ENCODE results near the gene CCNA1. TPM values are rescaled to one million over a fixed set of nuclear protein-coding genes. Genes with fewer than 3 reads are reported as not detected.

The CCNA1 gene
- total and polyA plus RNA-seq, 2 of the 13 experiments (the other 11 are each of a cell fraction or from before 2014, with no cell fraction given): not detected

DNA sequence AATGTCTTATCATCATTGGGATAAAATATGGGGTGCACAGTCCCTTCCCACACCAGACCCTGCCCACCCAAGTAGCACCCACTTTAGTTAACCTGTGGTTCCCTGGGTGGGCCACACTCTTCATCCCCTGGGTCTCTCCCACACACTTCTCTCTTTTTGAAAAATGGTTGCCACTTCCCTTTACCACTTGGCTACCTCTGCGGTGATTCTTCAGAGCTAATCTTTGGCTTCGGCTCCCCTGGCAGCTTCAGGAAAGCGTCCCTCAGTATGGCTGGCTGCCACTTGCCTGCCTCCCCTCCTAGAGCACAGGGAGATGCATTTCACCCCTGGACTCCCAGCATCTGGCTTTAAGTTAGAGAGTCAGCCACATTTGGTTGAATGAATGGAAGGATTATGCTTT, 18.2 kb downstream of the CCNA1 start:
- POLR2A ChIA-PET: no interaction called here
- no peak overlapping the region for H3K27ac ChIP-seq (ENCODE audit: extremely low read length, insufficient read depth, low read length)

DNA sequence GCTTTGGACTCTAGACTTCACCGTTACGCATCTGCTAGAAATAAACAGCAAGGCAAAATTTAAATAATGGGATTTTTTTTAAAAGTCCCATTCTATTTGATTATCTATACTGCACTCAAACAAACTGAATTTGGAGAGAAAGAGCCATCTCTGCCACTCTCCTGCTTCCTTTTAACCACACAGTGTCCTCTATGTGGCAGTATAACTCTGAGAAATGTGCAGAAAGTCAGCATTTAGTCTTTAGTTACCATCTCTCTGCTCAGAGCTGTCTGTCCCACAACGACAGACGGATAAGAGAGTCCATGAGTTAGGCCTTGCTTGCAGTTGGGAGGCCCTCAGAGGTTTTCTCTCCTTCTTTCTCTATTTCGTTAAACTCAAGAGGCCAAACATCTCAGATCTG, 21.2 kb downstream of the CCNA1 start:
- FAIRE-seq: no peak
- Histone ChIP-seq H4K20me1 (ENCODE audit: insufficient read depth, low read length) (no peaks in the 10 kb centered on the region), H3K27me3 (ENCODE audit: control insufficient read depth in 1 of 2, insufficient read depth in 2 of 2, low read length in 2 of 2) (peaks cover 0 to 1% of the 10 kb centered on the region in 2 experiments; a peak in 2 of 5 replicates), H3K4me1 (ENCODE audit: insufficient read depth, low read length) (no peaks in the 10 kb centered on the region), H3K36me3 (replicated peaks in 1 of 2; ENCODE audit: control insufficient read depth in 1 of 2, insufficient read depth in 2 of 2, low read length in 2 of 2) (no peaks in the 10 kb centered on the region), H3K4me2 (ENCODE audit: low read depth, low read length) (no peak overlapping the region), H3K9ac (ENCODE audit: insufficient read depth, low read depth, low read length) (no peak overlapping the region), H3K79me2 (ENCODE audit: insufficient read depth, low read length) (no peaks in the 10 kb centered on the region), H3K9me3 (ENCODE audit: low read length) (no peaks in the 10 kb centered on the region), H2AFZ (ENCODE audit: low read length) (no peak overlapping the region), H3K27ac (ENCODE audit: extremely low read length, insufficient read depth, low read length) (no peak overlapping the region), H3K4me3 (replicated peaks in 1 of 3; ENCODE audit: insufficient read depth in 1 of 3, low read depth in 2 of 3, low read length in 3 of 3) (no peak overlapping the region)
- WGBS (ENCODE audit: low lambda C conversion rate): 5% methylated on average over 5 of the region's 5 CpGs
- ChIA-PET CTCF (ENCODE audit: low intra/inter-chr PET ratio, low total read pairs) (interaction anchor here (1.3 kb wide), 1 partner anchor 283 kb away, joined by 5 read pairs; no protein-coding TSS in a partner anchor), POLR2A (no interaction called here)
- ATAC-seq: peak; percentile 80
- TF ChIP-seq AHDC1 (CRISPR knock-in tag; IDR thresholded peaks at IDR 0.05; ENCODE audit: borderline replicate concordance) (no peak), STAG1 (CRISPR knock-in tag; IDR thresholded peaks at IDR 0.05) (peak; percentile 73), ZNF180 (CRISPR knock-in tag; IDR thresholded peaks at IDR 0.05; ENCODE audit: borderline replicate concordance, low read depth) (no peak)
- TF ChIP-seq, protein P1, sequence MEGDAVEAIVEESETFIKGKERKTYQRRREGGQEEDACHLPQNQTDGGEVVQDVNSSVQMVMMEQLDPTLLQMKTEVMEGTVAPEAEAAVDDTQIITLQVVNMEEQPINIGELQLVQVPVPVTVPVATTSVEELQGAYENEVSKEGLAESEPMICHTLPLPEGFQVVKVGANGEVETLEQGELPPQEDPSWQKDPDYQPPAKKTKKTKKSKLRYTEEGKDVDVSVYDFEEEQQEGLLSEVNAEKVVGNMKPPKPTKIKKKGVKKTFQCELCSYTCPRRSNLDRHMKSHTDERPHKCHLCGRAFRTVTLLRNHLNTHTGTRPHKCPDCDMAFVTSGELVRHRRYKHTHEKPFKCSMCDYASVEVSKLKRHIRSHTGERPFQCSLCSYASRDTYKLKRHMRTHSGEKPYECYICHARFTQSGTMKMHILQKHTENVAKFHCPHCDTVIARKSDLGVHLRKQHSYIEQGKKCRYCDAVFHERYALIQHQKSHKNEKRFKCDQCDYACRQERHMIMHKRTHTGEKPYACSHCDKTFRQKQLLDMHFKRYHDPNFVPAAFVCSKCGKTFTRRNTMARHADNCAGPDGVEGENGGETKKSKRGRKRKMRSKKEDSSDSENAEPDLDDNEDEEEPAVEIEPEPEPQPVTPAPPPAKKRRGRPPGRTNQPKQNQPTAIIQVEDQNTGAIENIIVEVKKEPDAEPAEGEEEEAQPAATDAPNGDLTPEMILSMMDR (CRISPR knock-in tag; IDR thresholded peaks at IDR 0.05): peak; percentile 43
- DNase-seq (ENCODE audit: low spot score): no peak
- BruUV-seq (replicated peaks): no TSS peak
- in situ Hi-C loops (cut with HindIII; ENCODE audit: extremely low pct_ligation_motif_present, low pct_unique_long_range_greater_than_20kb): no loop called here
- intact Hi-C loops (cut with micrococcal nuclease; ENCODE audit: unreplicated experiment): loop anchor here (1.0 kb wide), 1 partner anchor 283 kb away; no protein-coding TSS in a partner anchor

More for the DNA sequence above, 18.2 kb downstream of the CCNA1 start:
- H4K20me1 ChIP-seq (ENCODE audit: insufficient read depth, low read length): no peaks in the 10 kb centered on the region
- BruUV-seq (replicated peaks): no TSS peak
- H3K4me2 ChIP-seq (ENCODE audit: low read depth, low read length): no peak overlapping the region
- 23% methylated on average over 3 of the region's 3 CpGs for WGBS (ENCODE audit: low lambda C conversion rate)
- H3K9ac ChIP-seq (ENCODE audit: insufficient read depth, low read depth, low read length): no peak overlapping the region
- no peak overlapping the region for H3K4me3 ChIP-seq (replicated peaks in 1 of 3; ENCODE audit: insufficient read depth in 1 of 3, low read depth in 2 of 3, low read length in 3 of 3)
- no peaks in the 10 kb centered on the region for H3K4me1 ChIP-seq (ENCODE audit: insufficient read depth, low read length)
- ATAC-seq (no peak), DNase-seq (ENCODE audit: low spot score) (no peak), FAIRE-seq (no peak)
- no peak for TF ChIP-seq NR2F2 (IDR thresholded peaks at IDR 0.05; ENCODE audit: borderline replicate concordance, low read depth)
- TF ChIP-seq ZFYVE20 (CRISPR knock-in tag; IDR thresholded peaks at IDR 0.05; ENCODE audit: borderline replicate concordance, low read depth): no peak
- no peak for TF ChIP-seq ZNF569 (CRISPR knock-in tag; IDR thresholded peaks at IDR 0.05; ENCODE audit: borderline replicate concordance)
- CTCF ChIA-PET (ENCODE audit: low intra/inter-chr PET ratio, low total read pairs): no interaction called here
- no peaks in the 10 kb centered on the region for H3K79me2 ChIP-seq (ENCODE audit: insufficient read depth, low read length)
- H3K36me3 ChIP-seq (replicated peaks in 1 of 2; ENCODE audit: control insufficient read depth in 1 of 2, insufficient read depth in 2 of 2, low read length in 2 of 2): no peaks in the 10 kb centered on the region
- no peaks in the 10 kb centered on the region for H3K9me3 ChIP-seq (ENCODE audit: low read length)
- no peak overlapping the region for H2AFZ ChIP-seq (ENCODE audit: low read length)
- peaks cover 0 to 1% of the 10 kb centered on the region in 2 experiments; a peak in 2 of 5 replicates for H3K27me3 ChIP-seq (ENCODE audit: control insufficient read depth in 1 of 2, insufficient read depth in 2 of 2, low read length in 2 of 2)
- in situ Hi-C loops (cut with HindIII; ENCODE audit: extremely low pct_ligation_motif_present, low pct_unique_long_range_greater_than_20kb): no loop called here
- intact Hi-C loops (cut with micrococcal nuclease; ENCODE audit: unreplicated experiment): no loop called here

Data from HepG2 (cell line).